Measurements from ENCODE around the gene CHRNA5. TPM values are rescaled to one million over a fixed set of nuclear protein-coding genes. Genes with fewer than 3 reads are reported as not detected.

The CHRNA5 gene
- total and polyA plus RNA-seq, 10 donors: 0.11 to 2.2 (median 0.55) TPM

DNA sequence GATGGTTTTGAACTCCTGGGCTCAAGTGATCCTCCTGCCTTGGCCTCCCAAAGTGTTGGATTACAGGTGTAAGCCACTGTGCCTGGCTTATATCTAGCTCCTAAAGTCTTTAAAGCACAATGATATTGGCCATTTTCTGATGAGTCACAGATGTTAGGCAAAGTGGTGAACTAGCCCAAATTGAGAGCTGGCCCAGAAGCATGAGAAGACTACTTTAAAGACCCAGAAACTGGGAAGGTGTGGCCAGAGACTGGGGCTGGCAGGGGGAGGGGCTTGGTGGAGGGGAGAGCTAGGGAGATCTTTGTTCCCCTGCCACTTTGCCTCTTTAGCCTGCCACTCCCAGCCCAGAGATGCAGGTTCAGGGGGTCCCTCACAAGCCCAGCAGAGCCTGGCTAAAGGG lies 33.9 kb downstream of the CHRNA5 start:
- no peak for DNase-seq
- no peaks in the 10 kb centered on the region for H3K36me3 ChIP-seq

DNA sequence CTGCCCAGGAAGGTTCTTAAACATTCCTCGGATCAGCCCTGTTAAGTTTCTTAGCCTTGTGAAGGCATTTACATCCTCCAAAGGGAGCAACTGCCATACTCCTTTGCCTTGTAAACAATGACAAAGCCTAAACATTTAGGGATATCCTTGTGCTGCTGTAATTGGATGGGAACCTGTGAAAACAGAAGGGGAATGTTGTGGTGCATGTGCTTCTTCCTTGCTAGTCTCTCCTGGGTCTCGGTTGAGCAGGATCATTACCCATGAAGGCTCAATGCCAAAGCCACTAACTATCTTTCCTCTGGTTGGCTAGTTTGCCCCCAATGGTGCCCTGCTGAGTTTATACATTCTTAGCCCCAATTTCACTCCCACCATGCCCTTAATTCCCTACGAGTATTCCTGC lies 38.1 kb downstream of the CHRNA5 start:
- H3K36me3 ChIP-seq: no peaks in the 10 kb centered on the region
- H3K27me3 ChIP-seq (replicated peaks in 1 of 7): peaks cover 0 to 45% (median 0%) of the 10 kb centered on the region in 7 donors
- no peak for DNase-seq
- H3K4me1 ChIP-seq: no peaks in the 10 kb centered on the region
- H3K4me3 ChIP-seq: no peak overlapping the region
- 70 to 84% (median 76%) methylated on average over 3 of the region's 3 CpGs for WGBS, 5 donors
- intact Hi-C loops (cut with DNase I; ENCODE audit: low total_unique reads): no loop called here
- no peak for TF ChIP-seq POLR2AphosphoS5 (IDR thresholded peaks at IDR 0.05)
- TF ChIP-seq, protein P1, sequence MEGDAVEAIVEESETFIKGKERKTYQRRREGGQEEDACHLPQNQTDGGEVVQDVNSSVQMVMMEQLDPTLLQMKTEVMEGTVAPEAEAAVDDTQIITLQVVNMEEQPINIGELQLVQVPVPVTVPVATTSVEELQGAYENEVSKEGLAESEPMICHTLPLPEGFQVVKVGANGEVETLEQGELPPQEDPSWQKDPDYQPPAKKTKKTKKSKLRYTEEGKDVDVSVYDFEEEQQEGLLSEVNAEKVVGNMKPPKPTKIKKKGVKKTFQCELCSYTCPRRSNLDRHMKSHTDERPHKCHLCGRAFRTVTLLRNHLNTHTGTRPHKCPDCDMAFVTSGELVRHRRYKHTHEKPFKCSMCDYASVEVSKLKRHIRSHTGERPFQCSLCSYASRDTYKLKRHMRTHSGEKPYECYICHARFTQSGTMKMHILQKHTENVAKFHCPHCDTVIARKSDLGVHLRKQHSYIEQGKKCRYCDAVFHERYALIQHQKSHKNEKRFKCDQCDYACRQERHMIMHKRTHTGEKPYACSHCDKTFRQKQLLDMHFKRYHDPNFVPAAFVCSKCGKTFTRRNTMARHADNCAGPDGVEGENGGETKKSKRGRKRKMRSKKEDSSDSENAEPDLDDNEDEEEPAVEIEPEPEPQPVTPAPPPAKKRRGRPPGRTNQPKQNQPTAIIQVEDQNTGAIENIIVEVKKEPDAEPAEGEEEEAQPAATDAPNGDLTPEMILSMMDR (IDR thresholded peaks at IDR 0.05 in 8 of 11, conservative IDR thresholded peaks at IDR 0.05 in 3 of 11): no peak
- no peak for TF ChIP-seq POLR2A (IDR thresholded peaks at IDR 0.05)
- H3K9me3 ChIP-seq: no peaks in the 10 kb centered on the region
- H3K27ac ChIP-seq: no peak overlapping the region

More for the DNA sequence above, 33.9 kb downstream of the CHRNA5 start:
- intact Hi-C loops (cut with DNase I; ENCODE audit: low total_unique reads): no loop called here
- Histone ChIP-seq H3K4me3 (no peak overlapping the region), H3K27me3 (replicated peaks in 1 of 7) (peaks cover 0 to 21% (median 0%) of the 10 kb centered on the region in 7 donors), H3K9me3 (no peaks in the 10 kb centered on the region), H3K27ac (no peak overlapping the region), H3K4me1 (no peaks in the 10 kb centered on the region)
- no peak for TF ChIP-seq POLR2AphosphoS5 (IDR thresholded peaks at IDR 0.05)
- TF ChIP-seq, protein P1 (IDR thresholded peaks at IDR 0.05 in 8 of 11, conservative IDR thresholded peaks at IDR 0.05 in 3 of 11): no peak
- no peak for TF ChIP-seq POLR2A (IDR thresholded peaks at IDR 0.05)

DNA sequence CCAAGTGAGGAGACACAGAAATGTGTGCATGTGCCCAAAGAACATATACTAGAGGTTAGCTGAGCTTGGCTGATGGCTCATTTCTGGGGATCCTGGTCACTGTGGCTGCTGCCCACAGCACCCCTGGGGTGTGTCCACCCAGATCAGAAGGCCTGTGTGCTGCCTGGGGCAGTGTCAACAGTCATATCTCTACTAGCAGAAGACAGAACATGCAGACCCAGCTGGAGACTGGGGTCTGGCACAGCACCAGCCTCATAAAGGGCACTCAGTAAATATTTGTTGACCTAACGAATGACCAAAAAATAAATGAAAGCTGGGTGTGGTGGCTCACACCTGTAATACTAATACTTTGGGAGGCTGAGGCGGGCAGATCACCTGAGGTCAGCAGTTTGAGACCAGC lies 39.1 kb downstream of the CHRNA5 start:
- H3K27ac ChIP-seq: no peak overlapping the region
- DNase-seq: no peak
- WGBS, 5 donors: 92 to 98% (median 93%) methylated on average over 2 of the region's 2 CpGs
- intact Hi-C loops (cut with DNase I; ENCODE audit: low total_unique reads): no loop called here
- H3K27me3 ChIP-seq (replicated peaks in 1 of 7): peaks cover 0 to 45% (median 0%) of the 10 kb centered on the region in 7 donors
- H3K4me1 ChIP-seq: no peaks in the 10 kb centered on the region
- TF ChIP-seq POLR2A (IDR thresholded peaks at IDR 0.05) (no peak), POLR2AphosphoS5 (IDR thresholded peaks at IDR 0.05) (no peak)
- TF ChIP-seq, protein P1 (IDR thresholded peaks at IDR 0.05 in 8 of 11, conservative IDR thresholded peaks at IDR 0.05 in 3 of 11): no peak
- no peaks in the 10 kb centered on the region for H3K36me3 ChIP-seq
- H3K4me3 ChIP-seq: no peak overlapping the region
- no peaks in the 10 kb centered on the region for H3K9me3 ChIP-seq

DNA sequence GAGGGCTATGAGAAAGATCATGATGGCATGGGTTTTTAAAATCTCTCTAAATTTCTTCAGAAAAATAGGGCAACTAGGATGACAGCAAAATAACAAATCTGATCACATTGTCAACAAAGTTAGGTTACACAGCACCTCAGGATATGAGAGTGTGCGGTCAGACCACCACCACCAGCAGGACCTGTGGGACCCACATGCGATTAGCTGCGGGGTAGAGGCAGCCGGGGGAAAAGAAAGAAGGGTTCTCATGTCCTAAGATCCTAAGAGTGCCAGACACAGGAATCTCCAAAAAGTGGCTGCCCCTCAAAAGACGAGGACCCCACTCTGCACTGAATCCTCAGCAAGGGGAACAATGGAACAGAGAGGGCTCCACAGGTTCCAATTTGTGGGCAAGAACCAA lies 39.9 kb downstream of the CHRNA5 start:
- no peaks in the 10 kb centered on the region for H3K4me1 ChIP-seq
- peaks cover 0 to 45% (median 0%) of the 10 kb centered on the region in 7 donors for H3K27me3 ChIP-seq (replicated peaks in 1 of 7)
- no peak overlapping the region for H3K4me3 ChIP-seq
- no peak for DNase-seq
- no peak overlapping the region for H3K27ac ChIP-seq
- H3K36me3 ChIP-seq: no peaks in the 10 kb centered on the region
- TF ChIP-seq POLR2A (IDR thresholded peaks at IDR 0.05) (no peak), POLR2AphosphoS5 (IDR thresholded peaks at IDR 0.05) (no peak)
- TF ChIP-seq, protein P1 (IDR thresholded peaks at IDR 0.05 in 8 of 11, conservative IDR thresholded peaks at IDR 0.05 in 3 of 11): no peak
- H3K9me3 ChIP-seq: no peaks in the 10 kb centered on the region
- intact Hi-C loops (cut with DNase I; ENCODE audit: low total_unique reads): no loop called here
- WGBS, 5 donors: 88 to 93% (median 92%) methylated on average over 5 of the region's 5 CpGs

All from spleen (tissue), 11 donors.